Memory B cell (primary cell): Measurements from ENCODE around the gene UPK1B.
"Not testable (repeated sequence)": the region's sequence is repeated elsewhere in the genome, so short reads cannot be mapped to it uniquely, and the experiment has no call there.

Experiments
- ATAC-seq: fragments of 150-1000 bp; cut with Tn5 transposase; 2 replicates; pipeline ENCODE4 v1.10.0; 2021; ENCODE audit warnings: low read depth, mild to moderate bottlenecking, moderate library complexity
- DNase-seq, 2 donors: peaks; one replicate each; pipeline ENCODE4 v3.0.0; 2022; ENCODE audit warnings: low spot score in 2 of 2
- H3K27ac Mint-ChIP-seq: one replicate; pipeline ENCODE4 v1.8.0; 2022; ENCODE audit warnings: mild to moderate bottlenecking, moderate library complexity, mixed read lengths
- H3K27me3 Mint-ChIP-seq: one replicate; pipeline ENCODE4 v1.8.0; 2022; ENCODE audit warnings: mixed read lengths
- H3K36me3 Mint-ChIP-seq: one replicate; pipeline ENCODE4 v1.8.0; 2022; ENCODE audit warnings: mild to moderate bottlenecking, mixed read lengths
- H3K4me1 Mint-ChIP-seq: one replicate; pipeline ENCODE4 v1.8.0; 2022; ENCODE audit warnings: mixed read lengths
- H3K4me3 Mint-ChIP-seq: one replicate; pipeline ENCODE4 v1.8.0; 2022; ENCODE audit warnings: mild to moderate bottlenecking, moderate library complexity, mixed read lengths
- H3K9me3 Mint-ChIP-seq: one replicate; pipeline ENCODE4 v1.8.0; 2022; ENCODE audit warnings: mixed read lengths

UPK1B gene

DNA sequence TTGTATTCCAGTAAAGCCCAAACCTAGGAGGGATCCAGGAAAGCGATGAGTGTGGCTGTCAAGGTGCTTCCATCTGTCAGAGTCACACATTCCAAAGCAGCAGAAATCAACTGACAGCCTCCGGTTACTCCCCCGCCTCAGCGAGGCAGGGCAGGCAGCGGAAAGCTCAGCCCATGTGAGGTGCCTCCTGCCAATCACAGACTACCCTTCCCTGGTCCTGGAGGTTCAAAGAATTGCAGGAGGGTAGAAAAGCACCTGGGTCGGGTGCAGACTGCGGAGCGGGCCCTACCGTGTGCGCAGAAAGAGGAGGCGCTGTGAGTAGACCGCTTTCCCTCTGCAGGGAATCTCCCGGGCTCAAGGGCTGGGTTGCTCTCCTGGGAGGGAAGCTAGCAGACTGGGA is at the start of gene UPK1B:
Gene UPK1B (plus strand): TSS at position 274 of the 400 bp plus-strand sequence. CDS start 13,144 bp downstream, outside the sequence.
- peaks cover 9% of the 10 kb centered on the region for H3K27me3 Mint-ChIP-seq
- H3K36me3 Mint-ChIP-seq: peaks cover 2% of the 10 kb centered on the region
- no peaks in the 10 kb centered on the region for H3K9me3 Mint-ChIP-seq
- no peak within 1 kb of the TSS for H3K27ac Mint-ChIP-seq
- H3K4me3 Mint-ChIP-seq: no peak within 1 kb of the TSS
- no peaks in the 10 kb centered on the region for H3K4me1 Mint-ChIP-seq
- DNase-seq (no peak), ATAC-seq (no peak)

DNA sequence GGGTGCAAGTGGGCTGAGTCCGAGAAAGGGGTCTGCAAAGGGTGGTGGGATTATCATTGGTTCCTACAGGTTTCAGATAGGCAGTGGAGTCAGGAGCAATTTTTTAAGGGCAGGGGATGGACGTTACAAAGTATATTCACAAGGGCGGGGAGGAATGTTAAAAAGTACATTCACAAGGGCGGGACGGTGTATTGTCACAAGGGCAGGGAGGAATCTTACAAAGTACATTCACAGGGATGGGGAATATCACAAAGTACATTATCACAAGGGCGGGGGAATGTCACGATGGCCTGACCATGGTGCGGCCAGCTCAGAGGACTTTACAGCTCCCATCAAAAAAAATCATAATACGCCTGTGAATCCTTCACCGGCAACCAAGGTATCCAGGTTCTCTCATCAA is 48.1 kb upstream of the UPK1B start:
- Mint-ChIP-seq H3K4me1 (no peaks in the 10 kb centered on the region), H3K4me3 (no peak overlapping the region), H3K27ac (no peak overlapping the region), H3K9me3 (no peaks in the 10 kb centered on the region), H3K36me3 (no peaks in the 10 kb centered on the region), H3K27me3 (peaks cover 15% of the 10 kb centered on the region)
- no peak for ATAC-seq
- no peak for DNase-seq

DNA sequence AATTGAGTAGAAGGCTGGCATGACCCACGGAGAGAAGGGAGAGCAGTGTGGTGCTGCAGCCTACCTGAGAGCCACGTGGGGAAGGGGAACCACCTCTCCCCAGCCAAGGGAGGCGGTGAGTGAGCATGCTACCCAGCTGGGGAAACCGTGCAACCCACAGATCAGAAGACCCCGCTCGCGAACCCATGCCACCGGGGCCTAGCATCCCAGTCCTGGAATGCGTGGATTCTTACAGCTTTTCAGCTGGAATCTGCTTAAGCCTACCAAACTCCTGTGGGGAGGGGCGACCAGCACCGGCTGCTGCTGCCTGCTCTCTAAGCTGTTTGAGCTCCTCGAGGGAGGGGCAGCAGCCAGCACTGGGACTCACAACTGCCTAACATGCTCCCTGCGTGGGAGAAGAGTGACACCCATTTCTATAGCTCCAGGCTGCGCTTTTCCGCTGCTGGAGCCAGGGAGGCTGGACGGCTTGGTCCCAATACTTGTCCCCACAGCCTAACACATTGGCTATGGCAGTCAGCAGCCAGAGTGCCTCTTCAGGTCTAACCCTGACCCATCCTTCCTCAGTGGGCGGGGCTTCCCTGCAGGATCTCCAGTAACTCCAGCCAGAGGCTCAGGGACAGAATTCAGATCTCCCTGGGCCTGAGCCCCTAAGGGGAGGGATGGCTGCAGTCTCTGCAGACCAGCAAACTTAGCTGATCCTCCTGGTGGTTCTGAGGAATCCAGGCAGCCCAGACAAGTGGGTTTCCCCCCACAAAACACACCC is 47.5 kb upstream of the UPK1B start:
- H3K27me3 Mint-ChIP-seq: peaks cover 15% of the 10 kb centered on the region
- ATAC-seq (no peak), DNase-seq (no peak)
- H3K4me3 Mint-ChIP-seq: no peak overlapping the region
- no peaks in the 10 kb centered on the region for H3K9me3 Mint-ChIP-seq
- H3K36me3 Mint-ChIP-seq: no peaks in the 10 kb centered on the region
- H3K4me1 Mint-ChIP-seq: no peaks in the 10 kb centered on the region
- H3K27ac Mint-ChIP-seq: no peak overlapping the region

DNA sequence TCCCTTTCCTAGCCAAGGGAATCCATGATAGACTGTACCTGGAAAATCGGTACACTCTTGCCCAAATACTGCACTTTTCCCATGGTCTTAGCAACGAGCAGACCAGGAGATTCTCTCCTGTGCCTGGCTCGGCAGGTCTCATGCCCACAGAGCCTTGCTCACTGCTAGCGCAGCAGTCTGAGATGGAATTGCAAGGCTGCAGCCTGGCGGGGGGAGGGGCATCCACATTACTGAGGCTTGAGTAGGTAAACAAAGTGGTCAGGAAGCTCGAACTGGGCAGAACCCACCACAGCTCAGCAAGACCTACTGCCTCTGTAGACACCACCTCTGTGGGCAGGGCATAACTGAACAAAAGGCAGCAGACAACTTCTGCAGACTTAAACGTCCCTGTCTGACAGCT is 43.1 kb upstream of the UPK1B start:
- H3K4me3 Mint-ChIP-seq, H3K4me1 Mint-ChIP-seq, ATAC-seq, H3K9me3 Mint-ChIP-seq, H3K36me3 Mint-ChIP-seq, DNase-seq, H3K27ac Mint-ChIP-seq: not testable (repeated sequence)
- H3K27me3 Mint-ChIP-seq: peaks cover 15% of the 10 kb centered on the region

DNA sequence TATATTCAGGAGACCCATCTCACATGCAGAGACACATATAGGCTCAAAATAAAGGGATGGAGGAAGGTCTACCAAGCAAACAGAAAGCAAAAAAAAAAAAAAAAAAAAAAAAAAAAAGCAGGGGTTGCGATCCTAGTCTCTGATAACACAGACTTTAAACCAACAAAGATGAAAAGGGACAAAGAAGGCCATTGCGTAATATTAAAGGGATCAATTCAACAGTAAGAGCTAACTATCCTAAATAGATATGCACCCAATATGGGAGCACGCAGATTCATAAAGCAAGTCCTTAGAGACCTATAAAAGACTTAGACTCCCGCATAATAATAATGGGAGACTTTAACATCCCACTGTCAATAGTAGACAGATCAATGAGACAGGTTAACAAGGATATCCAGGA is 41.1 kb upstream of the UPK1B start:
- peaks cover 11% of the 10 kb centered on the region for H3K9me3 Mint-ChIP-seq
- H3K4me3 Mint-ChIP-seq, H3K36me3 Mint-ChIP-seq, H3K27ac Mint-ChIP-seq, DNase-seq, H3K4me1 Mint-ChIP-seq, ATAC-seq: not testable (repeated sequence)
- H3K27me3 Mint-ChIP-seq: peaks cover 10% of the 10 kb centered on the region

DNA sequence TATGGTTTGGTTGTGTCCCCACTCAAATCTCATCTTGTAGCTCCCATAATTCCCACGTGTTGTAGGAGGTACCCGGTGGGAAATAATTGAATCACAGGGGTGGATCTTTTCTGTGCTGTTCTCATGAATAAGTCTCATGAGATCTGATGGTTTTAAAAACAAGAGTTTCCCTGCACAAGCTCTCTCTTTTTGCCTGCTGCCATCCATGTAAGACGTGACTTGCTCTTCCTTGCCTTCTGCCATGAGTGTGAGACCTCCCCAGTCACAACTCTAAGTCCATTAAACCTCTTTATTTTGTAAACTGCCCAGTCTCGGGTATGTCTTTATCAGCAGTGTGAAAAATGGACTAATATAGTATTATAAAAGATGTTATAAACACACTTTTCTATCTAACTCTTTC is 34.0 kb upstream of the UPK1B start:
- not testable (repeated sequence) for H3K4me1 Mint-ChIP-seq, H3K4me3 Mint-ChIP-seq, DNase-seq, H3K27ac Mint-ChIP-seq, H3K27me3 Mint-ChIP-seq, H3K9me3 Mint-ChIP-seq, H3K36me3 Mint-ChIP-seq, ATAC-seq

DNA sequence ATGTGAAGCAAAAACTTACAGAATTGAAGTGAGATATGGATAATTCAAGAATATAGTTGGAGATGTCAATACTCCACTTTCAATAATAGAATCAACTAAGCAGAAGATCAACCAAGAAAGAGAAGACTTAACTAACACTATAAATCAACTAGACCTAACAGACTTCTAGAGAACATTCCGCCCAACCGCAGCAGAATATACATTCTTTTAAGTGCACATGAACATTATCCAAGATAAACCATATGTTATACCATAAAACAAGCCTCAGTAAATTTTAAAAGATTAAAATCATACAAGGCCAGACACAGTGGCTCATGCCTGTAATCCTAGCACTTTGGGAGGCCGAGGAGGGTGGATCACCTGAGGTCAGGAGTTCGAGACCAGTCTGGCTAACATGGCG is 32.9 kb upstream of the UPK1B start:
- Mint-ChIP-seq H3K27me3 (peaks cover 2% of the 10 kb centered on the region), H3K4me1 (no peaks in the 10 kb centered on the region), H3K9me3 (peaks cover 5% of the 10 kb centered on the region), H3K27ac (no peak overlapping the region), H3K4me3 (no peak overlapping the region), H3K36me3 (no peaks in the 10 kb centered on the region)
- DNase-seq: no peak
- ATAC-seq: no peak

DNA sequence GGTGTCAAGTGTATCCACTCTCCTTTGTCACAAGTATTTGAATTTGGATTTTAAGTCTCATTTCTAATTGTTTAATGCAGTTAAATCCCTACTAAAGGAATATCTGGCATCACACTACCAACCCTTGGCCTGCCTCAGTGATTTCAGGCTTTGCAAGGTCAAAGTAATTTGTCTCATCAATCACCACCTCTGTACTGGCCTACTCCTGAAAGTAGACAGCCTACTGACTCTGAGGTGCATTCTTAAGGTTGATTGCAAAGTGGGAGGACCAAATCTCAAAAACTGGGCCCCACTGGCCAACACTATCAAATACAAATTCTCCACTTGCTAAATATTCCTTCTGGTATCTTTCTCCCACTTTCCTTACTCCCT is 28.3 kb upstream of the UPK1B start:
- no peaks in the 10 kb centered on the region for H3K9me3 Mint-ChIP-seq
- H3K4me1 Mint-ChIP-seq: no peaks in the 10 kb centered on the region
- DNase-seq: no peak
- H3K27me3 Mint-ChIP-seq: no peaks in the 10 kb centered on the region
- H3K27ac Mint-ChIP-seq: no peak overlapping the region
- no peaks in the 10 kb centered on the region for H3K36me3 Mint-ChIP-seq
- ATAC-seq: no peak
- no peak overlapping the region for H3K4me3 Mint-ChIP-seq

DNA sequence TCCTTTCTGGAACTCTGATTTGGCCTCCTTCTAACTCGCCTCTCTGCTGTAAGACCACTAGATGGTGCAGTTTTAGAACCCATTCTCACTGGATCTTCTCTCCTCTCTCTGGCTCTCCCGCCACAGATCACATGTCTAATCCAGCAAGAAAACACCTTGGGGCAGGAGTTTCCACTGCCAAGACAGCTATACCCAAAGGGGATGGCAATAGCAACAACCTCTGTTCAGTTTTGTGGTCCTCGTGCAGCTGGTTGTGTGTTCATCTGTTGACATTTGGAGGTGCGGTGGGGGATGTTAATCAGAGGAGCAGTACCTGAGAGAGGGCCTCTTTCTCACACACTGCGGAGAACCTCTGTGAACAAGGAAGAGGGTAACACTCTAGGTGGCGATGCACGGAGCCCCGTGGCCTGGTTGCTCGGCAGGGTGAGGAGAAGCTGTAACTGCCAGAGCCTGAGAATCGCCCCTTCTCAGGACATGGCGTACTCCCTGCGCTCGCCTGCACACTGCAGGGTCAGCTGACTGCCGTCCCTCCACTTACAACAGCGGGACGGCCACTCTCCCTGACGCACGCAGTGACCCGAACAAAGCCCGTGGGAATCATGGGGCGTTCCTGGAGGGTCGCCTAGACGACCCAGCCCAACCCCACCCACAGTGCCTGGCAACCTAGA is 27.8 kb upstream of the UPK1B start, which contains the start of gene TEX55:
Gene TEX55 (plus strand): TSS at position 666 of the 668 bp plus-strand sequence. CDS start 25 bp downstream, outside the sequence.
- Mint-ChIP-seq H3K27ac (no peak within 1 kb of the TSS), H3K36me3 (no peaks in the 10 kb centered on the region), H3K27me3 (no peaks in the 10 kb centered on the region), H3K4me3 (no peak within 1 kb of the TSS), H3K4me1 (no peaks in the 10 kb centered on the region), H3K9me3 (no peaks in the 10 kb centered on the region)
- DNase-seq: peak in 1 of 2 donors; percentile 3
- ATAC-seq: no peak

DNA sequence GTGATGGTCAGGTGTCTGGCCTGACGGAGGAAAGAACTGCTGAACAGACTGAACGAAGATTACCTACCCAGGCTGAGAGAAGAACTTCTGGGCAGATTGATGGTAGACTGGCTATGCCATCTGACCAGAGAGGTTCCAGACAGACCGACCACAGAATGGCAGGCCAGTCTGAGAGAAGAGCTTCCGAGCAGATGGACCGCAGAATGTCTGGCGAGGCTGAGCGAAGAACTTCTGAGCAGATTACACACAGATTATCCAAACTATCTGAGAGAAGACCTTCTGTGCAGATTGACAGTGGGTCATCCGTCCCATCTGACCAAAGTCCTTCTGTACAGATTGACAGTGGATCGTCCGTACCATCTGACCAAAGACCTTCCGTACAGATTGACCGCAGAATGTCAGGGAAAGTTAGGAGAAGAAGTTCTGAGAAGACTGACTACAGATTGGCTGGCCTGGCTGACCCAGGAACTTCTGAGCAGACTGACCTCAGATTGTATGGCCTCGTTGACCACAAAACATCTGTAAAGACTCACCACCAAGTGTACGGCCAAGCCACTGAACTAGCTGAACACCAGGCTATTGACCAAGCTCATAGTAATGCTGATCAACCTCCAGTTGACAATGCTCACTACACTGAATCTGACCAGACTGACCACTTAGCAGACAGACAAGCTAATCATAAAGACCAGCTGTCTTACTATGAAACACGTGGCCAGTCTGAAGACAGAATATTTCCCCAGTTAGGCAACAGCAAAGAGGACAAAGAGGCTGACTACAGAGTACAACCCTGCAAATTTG is 26.6 kb upstream of the UPK1B start:
- H3K27ac Mint-ChIP-seq: no peak overlapping the region

DNA sequence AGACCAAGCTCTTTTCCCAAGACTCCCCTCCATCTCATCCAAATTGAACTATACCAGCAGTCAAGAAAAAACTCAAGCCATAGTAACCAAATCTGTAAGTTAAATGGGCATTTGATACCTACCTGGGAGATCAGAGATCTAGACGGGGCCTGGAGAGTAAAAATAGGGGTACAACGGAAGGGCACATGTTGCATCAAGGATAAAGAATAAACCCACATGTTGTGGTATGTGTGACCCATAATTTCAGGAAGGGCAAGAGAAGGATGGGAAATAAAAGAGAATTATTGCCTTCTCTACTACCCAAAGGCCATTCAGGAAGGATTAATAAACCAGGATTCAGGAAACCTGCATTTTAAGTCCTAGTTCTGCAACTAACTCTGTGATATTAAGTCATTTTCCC is 25.9 kb upstream of the UPK1B start:
- ATAC-seq (no peak), DNase-seq (no peak)
- Mint-ChIP-seq H3K27me3 (no peaks in the 10 kb centered on the region), H3K4me3 (no peak overlapping the region), H3K27ac (no peak overlapping the region), H3K36me3 (no peaks in the 10 kb centered on the region), H3K4me1 (no peaks in the 10 kb centered on the region), H3K9me3 (no peaks in the 10 kb centered on the region)

More for the DNA sequence above, 26.6 kb upstream of the UPK1B start:
- ATAC-seq: no peak
- Mint-ChIP-seq H3K4me3 (no peak overlapping the region), H3K9me3 (no peaks in the 10 kb centered on the region), H3K4me1 (no peaks in the 10 kb centered on the region), H3K27me3 (no peaks in the 10 kb centered on the region), H3K36me3 (no peaks in the 10 kb centered on the region)
- no peak for DNase-seq

DNA sequence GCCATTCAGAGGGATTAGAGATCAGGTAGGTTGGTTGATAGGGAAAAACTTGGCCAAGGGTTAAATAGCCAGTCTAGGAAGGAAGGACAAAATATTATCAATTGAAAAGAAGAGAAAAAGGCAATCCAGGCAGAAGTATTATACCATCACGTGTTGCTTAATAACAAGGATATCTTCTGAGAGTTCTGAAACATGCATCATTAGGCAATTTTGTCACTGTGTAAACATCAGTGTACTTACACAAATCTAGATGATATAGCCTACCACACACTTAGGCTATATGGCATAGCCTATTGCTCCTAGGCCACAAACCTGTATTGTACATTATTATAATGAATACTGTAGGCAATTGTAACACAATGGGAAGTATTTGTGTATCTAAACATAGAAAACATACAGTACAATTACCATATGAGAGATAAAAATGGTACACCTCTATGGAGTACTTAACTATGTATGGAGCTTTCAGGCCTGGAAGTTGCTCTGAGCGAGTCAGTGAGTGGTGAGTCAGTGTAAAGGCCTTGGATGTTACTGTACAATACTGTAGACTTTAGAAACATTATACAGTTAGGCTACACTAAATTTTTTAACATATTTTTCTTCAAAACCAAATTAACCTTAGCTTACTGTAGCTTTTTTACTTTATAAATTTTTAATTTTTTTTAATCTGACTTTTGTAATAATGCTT is 24.8 kb upstream of the UPK1B start:
- Mint-ChIP-seq H3K27ac (no peak overlapping the region), H3K4me1 (no peaks in the 10 kb centered on the region), H3K9me3 (peaks cover 4% of the 10 kb centered on the region), H3K36me3 (no peaks in the 10 kb centered on the region), H3K27me3 (peaks cover 1% of the 10 kb centered on the region), H3K4me3 (no peak overlapping the region)
- ATAC-seq (no peak), DNase-seq (no peak)

DNA sequence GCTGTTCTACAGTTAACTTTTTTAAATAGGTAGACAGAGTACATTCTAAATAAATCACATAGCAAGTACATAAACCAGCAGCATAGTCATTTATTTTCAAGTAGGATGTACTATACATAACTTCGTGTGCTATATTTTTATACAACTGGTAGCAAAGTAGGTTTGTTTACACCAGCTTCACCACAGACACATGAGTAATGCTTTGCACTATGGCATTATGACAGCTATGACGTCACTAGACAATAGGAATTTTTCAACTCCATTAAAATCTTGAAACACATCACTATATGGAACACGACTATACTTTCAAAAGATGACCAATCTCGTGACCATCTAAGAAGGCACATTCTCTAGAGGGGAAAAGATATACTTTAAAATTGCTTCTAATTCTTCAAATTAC is 23.9 kb upstream of the UPK1B start:
- Mint-ChIP-seq H3K4me3 (no peak overlapping the region), H3K36me3 (peaks cover under 1% of the 10 kb centered on the region), H3K9me3 (peaks cover 7% of the 10 kb centered on the region), H3K27ac (no peak overlapping the region), H3K27me3 (peaks cover 2% of the 10 kb centered on the region), H3K4me1 (no peaks in the 10 kb centered on the region)
- no peak for DNase-seq
- ATAC-seq: no peak

DNA sequence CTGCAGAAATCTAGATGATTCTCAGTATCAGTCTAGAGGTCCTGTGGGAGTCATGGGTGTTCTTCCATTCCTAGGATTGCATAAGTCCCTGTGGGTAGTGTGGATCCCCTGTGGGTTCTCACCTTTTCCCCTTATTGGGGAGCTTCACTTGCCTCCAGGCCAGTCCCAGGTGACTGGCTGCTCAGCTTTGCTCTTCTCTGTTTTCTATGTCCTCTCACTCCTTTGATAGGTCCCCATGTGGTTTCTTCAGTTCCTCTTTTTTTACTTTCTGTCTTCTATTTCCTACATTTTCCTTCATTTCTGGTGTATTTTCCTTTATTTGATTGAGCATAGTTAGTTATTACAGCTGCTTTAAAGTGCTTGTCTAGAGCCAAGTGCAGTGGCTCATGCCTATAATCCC is 16.5 kb upstream of the UPK1B start:
- Mint-ChIP-seq H3K27ac (no peak overlapping the region), H3K9me3 (peaks cover 16% of the 10 kb centered on the region), H3K27me3 (peaks cover 14% of the 10 kb centered on the region), H3K4me1 (no peaks in the 10 kb centered on the region), H3K4me3 (no peak overlapping the region), H3K36me3 (peaks cover 4% of the 10 kb centered on the region)
- ATAC-seq (no peak), DNase-seq (no peak)
